ENCODE measurements around the gene NFKBIL1.
"Not testable (repeated sequence)": the region's sequence is repeated elsewhere in the genome, so short reads cannot be mapped to it uniquely, and the experiment has no call there.

Gene NFKBIL1

DNA sequence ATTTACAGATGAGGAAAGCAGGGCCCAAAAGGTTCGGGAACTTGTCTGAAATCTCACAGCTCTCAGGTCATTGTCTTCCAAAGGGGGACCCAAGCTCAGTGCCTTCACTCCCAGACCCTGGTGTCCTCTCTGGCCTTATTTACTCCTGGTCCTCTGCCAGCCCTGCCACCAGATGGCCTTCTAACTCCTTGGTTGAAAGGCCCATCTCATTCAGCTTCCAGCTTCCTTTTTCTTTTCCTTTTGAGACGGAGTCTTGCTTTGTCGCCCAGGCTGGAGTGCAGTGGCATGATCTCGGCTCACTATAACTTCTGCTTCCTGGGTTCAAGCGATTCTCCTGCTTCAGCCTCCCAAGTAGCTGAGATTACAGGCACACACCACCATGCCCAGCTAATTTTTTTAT, 4.0 kb downstream of the NFKBIL1 start:
- not testable (repeated sequence) for H3K9me3 ChIP-seq (ENCODE audit: control insufficient read depth, low read depth, low read length); H3K27me3 ChIP-seq (ENCODE audit: control insufficient read depth, insufficient read depth, low read length); H3K9ac ChIP-seq (ENCODE audit: low read length); H3K27ac ChIP-seq (ENCODE audit: low read length); H3K4me1 ChIP-seq (ENCODE audit: control insufficient read depth, low read depth, low read length); H3K4me3 ChIP-seq (ENCODE audit: low read length)
- H3K36me3 ChIP-seq (ENCODE audit: control insufficient read depth, low read depth, low read length), result peaks cover 25% of the 10 kb centered on the region

DNA sequence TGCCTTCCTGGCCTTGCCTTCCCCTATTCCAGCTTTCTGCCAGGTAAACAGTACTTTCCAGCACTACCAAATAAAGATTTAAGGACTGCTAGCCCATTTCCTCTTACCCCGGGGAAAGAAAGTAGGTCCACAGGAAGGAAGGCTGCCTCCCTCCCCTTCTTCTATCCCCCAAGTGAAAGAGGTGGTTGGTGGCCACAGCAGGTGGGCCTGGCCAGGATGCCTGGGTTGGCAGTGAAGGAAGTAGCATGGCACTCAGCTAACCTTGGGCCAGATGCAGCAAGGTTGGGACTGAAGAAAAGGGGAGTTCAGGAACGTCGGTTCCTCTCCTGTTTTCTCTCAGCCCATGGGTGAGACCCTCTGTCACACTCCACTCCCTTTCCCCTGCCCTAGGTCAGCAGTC, 8.9 kb downstream of the NFKBIL1 start:
- H3K36me3 ChIP-seq (ENCODE audit: control insufficient read depth, low read depth, low read length), result peaks cover 7% of the 10 kb centered on the region
- H3K9ac ChIP-seq (ENCODE audit: low read length), result no peak overlapping the region
- no peaks in the 10 kb centered on the region for H3K4me1 ChIP-seq (ENCODE audit: control insufficient read depth, low read depth, low read length)
- H3K4me3 ChIP-seq (ENCODE audit: low read length), result no peak overlapping the region
- H3K9me3 ChIP-seq (ENCODE audit: control insufficient read depth, low read depth, low read length), result no peaks in the 10 kb centered on the region
- H3K27ac ChIP-seq (ENCODE audit: low read length), result no peak overlapping the region
- no peaks in the 10 kb centered on the region for H3K27me3 ChIP-seq (ENCODE audit: control insufficient read depth, insufficient read depth, low read length)

DNA sequence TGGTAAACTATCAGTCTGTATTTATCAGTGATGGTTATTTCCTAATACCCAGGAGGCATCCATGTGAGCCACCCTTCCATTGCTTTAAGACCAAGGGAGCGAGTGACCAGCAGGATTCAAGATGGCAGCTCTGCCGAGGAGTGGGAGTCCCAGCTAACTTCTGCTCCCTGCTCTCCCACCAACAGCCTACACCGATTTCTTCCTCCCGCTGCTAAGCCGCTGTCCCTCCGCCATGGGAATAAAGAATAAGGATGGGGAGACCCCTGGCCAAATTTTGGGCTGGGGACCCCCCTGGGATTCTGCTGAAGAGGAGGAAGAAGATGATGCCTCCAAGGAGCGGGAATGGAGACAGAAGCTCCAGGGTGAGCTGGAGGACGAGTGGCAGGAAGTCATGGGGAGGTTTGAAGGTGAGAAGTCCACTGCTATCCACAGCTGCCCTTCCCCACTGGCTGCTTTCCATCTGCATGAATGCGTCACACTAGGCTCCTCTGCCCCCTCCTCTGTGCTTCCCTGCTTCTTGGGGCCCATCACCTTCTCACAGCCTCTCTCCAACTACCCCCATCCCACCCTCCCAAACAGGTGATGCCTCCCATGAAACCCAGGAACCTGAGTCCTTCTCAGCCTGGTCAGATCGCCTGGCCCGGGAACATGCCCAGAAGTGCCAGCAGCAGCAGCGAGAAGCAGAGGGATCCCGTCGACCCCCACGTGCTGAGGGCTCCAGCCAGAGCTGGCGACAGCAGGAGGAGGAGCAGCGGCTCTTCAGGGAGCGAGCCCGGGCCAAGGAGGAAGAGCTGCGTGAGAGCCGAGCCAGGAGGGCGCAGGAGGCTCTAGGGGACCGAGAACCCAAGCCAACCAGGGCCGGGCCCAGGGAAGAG, 10.3 kb downstream of the NFKBIL1 start:
- no peak overlapping the region for H3K27ac ChIP-seq (ENCODE audit: low read length)
- peaks cover 7% of the 10 kb centered on the region for H3K36me3 ChIP-seq (ENCODE audit: control insufficient read depth, low read depth, low read length)
- H3K4me1 ChIP-seq (ENCODE audit: control insufficient read depth, low read depth, low read length), result no peaks in the 10 kb centered on the region
- no peak overlapping the region for H3K9ac ChIP-seq (ENCODE audit: low read length)
- H3K4me3 ChIP-seq (ENCODE audit: low read length), result no peak overlapping the region
- H3K27me3 ChIP-seq (ENCODE audit: control insufficient read depth, insufficient read depth, low read length), result no peaks in the 10 kb centered on the region
- H3K9me3 ChIP-seq (ENCODE audit: control insufficient read depth, low read depth, low read length), result no peaks in the 10 kb centered on the region

DNA sequence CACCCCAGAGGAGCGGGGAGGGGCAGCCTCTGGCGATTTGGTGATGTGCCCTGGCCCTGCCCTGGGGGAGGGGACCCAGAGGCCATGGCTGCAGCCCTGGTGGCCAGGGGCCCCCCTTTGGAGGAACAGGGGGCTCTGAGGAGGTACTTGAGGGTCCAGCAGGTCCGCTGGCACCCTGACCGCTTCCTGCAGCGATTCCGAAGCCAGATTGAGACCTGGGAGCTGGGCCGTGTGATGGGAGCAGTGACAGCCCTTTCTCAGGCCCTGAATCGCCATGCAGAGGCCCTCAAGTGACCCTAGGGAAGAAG, 10.9 kb downstream of the NFKBIL1 start:
- Histone ChIP-seq H3K4me1 (ENCODE audit: control insufficient read depth, low read depth, low read length) (no peaks in the 10 kb centered on the region), H3K9ac (ENCODE audit: low read length) (no peak overlapping the region), H3K9me3 (ENCODE audit: control insufficient read depth, low read depth, low read length) (no peaks in the 10 kb centered on the region), H3K27me3 (ENCODE audit: control insufficient read depth, insufficient read depth, low read length) (no peaks in the 10 kb centered on the region), H3K4me3 (ENCODE audit: low read length) (no peak overlapping the region), H3K36me3 (ENCODE audit: control insufficient read depth, low read depth, low read length) (peaks cover 7% of the 10 kb centered on the region), H3K27ac (ENCODE audit: low read length) (no peak overlapping the region)

DNA sequence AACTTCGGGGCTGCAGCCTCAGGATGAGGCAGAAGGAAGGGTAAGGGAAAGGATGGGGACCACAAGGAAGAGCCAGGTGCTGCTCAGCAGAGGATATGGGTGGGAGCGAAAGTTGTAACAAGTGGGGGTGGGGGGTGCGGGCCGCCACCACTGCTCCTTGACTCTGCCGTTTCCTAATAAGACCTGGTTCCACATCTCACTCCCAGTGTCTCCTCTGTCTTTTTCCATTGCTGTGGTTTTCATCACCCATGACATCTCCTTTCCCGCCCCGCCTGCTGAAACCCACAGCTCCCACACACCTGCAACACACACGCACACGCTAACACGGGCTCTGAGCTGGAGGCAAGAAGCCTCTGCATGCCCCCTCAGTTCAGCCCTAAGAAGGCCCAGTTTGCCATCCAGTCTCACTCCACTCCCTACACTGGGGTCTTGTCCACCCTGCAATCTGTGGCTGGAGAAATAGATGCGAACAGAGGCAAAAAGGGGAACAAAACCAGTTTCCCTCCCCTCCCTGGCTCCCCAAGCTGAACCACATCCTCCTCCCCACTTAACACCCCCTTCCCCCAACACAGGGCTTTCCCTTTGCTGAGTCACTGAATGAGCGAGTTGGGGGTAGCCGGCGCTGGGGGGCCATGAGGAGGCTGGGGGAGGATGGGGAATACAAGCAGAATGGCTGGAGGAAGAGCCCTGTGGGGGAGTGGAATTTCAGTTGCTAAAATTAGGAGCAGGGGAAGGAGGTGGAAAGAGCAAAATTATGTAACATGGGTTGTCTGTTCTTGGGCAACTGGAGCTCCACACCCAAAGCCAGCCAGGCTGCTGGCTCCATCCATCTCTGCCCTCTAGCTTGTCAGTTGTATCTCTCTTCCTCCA, 11.5 kb downstream of the NFKBIL1 start:
- H3K9ac ChIP-seq (ENCODE audit: low read length), result no peak overlapping the region
- H3K27ac ChIP-seq (ENCODE audit: low read length), result no peak overlapping the region
- peaks cover 7% of the 10 kb centered on the region for H3K36me3 ChIP-seq (ENCODE audit: control insufficient read depth, low read depth, low read length)
- no peaks in the 10 kb centered on the region for H3K4me1 ChIP-seq (ENCODE audit: control insufficient read depth, low read depth, low read length)
- H3K27me3 ChIP-seq (ENCODE audit: control insufficient read depth, insufficient read depth, low read length), result no peaks in the 10 kb centered on the region
- H3K9me3 ChIP-seq (ENCODE audit: control insufficient read depth, low read depth, low read length), result no peaks in the 10 kb centered on the region
- no peak overlapping the region for H3K4me3 ChIP-seq (ENCODE audit: low read length)

DNA sequence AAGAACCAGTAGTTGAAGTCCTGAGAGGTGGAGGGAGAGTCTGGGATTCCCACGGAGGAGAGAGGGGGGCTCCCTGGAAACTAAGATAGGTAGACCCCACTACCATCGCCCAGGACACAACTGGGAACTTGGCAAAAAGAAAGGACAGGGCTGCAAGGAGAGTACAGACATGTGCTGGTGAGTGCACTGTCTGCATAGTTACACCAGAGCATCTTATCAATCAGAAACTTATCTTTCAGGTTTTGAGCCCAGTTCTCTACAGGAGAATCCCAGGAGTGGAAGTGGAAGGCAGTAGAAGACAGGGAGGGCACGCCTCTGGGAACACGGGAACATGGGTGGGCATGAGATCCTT, 12.2 kb downstream of the NFKBIL1 start:
- Histone ChIP-seq H3K4me3 (ENCODE audit: low read length) (no peak overlapping the region), H3K9ac (ENCODE audit: low read length) (no peak overlapping the region)

DNA sequence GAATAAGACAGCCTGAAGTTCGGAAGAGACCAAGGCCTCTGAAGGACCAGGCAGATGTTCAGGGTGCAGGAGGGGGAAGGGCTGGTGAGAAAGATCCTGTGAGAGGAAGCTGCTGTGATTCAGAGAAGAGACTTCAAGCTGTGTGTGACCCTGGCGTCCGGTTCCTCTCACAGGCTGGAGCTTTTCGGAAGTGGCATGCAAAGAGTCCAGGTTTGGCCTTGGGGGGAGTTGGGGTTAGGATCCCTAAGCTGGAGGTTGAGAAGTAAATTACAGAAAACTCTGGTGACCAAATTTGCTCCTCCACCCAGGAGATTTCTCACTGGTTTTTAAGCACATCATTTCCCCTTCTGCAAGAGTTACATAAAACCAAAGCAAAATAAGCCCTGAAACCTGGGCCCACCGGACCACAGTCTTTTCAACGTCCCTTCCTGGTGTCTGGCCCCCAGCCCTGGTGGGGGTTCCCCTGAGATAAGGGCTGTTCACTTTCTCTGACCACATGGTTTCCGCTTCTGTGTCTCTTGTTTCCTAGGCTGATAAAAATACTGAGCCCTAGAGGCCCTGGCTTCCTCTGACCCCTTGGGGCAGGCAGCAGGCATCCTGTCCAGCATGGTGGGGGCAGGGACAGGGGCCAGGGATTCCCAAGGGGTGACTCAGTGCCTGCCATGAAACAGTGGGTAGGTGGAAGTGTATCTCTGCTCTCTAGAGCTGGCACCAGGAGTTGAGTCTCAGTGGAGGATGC, 12.7 kb downstream of the NFKBIL1 start:
- no peak overlapping the region for H3K27ac ChIP-seq (ENCODE audit: low read length)
- H3K36me3 ChIP-seq (ENCODE audit: control insufficient read depth, low read depth, low read length), result peaks cover 4% of the 10 kb centered on the region
- no peaks in the 10 kb centered on the region for H3K4me1 ChIP-seq (ENCODE audit: control insufficient read depth, low read depth, low read length)
- no peaks in the 10 kb centered on the region for H3K9me3 ChIP-seq (ENCODE audit: control insufficient read depth, low read depth, low read length)
- no peak overlapping the region for H3K4me3 ChIP-seq (ENCODE audit: low read length)
- H3K9ac ChIP-seq (ENCODE audit: low read length), result no peak overlapping the region
- H3K27me3 ChIP-seq (ENCODE audit: control insufficient read depth, insufficient read depth, low read length), result no peaks in the 10 kb centered on the region

More for the DNA sequence above, 12.2 kb downstream of the NFKBIL1 start:
- Histone ChIP-seq H3K9me3 (ENCODE audit: control insufficient read depth, low read depth, low read length) (no peaks in the 10 kb centered on the region), H3K36me3 (ENCODE audit: control insufficient read depth, low read depth, low read length) (peaks cover 6% of the 10 kb centered on the region), H3K4me1 (ENCODE audit: control insufficient read depth, low read depth, low read length) (no peaks in the 10 kb centered on the region), H3K27ac (ENCODE audit: low read length) (no peak overlapping the region), H3K27me3 (ENCODE audit: control insufficient read depth, insufficient read depth, low read length) (no peaks in the 10 kb centered on the region)

DNA sequence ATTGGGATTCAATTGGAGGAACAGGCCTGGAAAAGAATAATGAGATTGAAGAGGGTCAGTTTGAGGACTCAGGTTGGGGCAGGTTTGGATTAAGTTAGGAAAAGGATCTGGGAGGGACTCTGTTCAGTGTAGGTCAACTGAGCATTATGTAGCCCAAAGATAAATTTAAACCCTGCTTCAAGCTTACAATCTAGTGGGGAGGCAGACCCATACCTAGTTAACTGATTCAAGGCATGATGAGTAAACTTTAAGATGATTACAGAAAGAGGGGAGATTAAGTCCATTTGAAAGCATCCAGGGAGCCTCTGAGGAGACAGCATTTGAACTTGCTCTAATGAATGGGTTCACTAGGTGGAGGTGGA, 13.3 kb downstream of the NFKBIL1 start:
- no peaks in the 10 kb centered on the region for H3K9me3 ChIP-seq (ENCODE audit: control insufficient read depth, low read depth, low read length)
- H3K4me1 ChIP-seq (ENCODE audit: control insufficient read depth, low read depth, low read length), result no peaks in the 10 kb centered on the region
- H3K27me3 ChIP-seq (ENCODE audit: control insufficient read depth, insufficient read depth, low read length), result no peaks in the 10 kb centered on the region
- no peak overlapping the region for H3K27ac ChIP-seq (ENCODE audit: low read length)
- H3K4me3 ChIP-seq (ENCODE audit: low read length), result no peak overlapping the region
- H3K9ac ChIP-seq (ENCODE audit: low read length), result no peak overlapping the region
- H3K36me3 ChIP-seq (ENCODE audit: control insufficient read depth, low read depth, low read length), result peaks cover 4% of the 10 kb centered on the region

DNA sequence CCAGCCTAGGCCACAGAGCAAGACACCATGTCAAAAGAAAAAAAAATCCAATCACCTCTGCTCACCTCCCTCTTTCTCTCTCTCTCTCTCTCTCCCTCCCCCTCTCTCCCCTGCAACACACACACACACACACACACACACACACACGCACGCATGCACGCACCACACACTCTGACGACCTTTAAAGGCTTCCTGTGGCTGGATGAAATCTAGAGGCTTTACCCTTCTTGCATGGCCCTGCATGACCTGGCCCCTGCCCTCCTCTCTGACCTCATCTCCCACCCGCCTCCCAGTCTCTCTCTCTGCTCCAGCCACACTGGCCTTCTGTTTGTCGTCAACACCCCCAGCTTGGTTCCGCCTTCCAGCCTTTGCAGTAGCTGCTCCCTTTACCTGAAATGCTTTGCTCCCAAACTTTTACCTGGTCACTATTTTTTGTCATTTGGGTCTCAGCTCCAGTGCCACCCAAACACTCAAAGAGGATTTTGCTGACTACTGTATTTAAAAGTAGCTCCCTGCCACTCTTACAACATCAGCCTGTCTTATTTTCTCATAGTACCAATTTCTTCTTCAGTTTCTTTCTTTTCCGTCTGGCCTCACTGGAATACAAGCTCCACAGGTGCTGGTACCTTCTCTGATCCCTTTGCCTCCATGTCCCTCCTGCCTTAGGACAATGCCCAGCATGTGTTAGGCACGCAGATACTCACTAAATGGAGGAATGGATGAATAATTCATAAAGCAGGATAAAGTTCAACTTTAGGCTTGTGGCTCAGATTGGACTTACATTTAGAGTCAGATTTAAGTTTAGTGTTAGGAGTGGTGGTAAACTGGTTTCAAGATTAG, 20.3 kb downstream of the NFKBIL1 start:
- no peaks in the 10 kb centered on the region for H3K9me3 ChIP-seq (ENCODE audit: control insufficient read depth, low read depth, low read length)
- no peaks in the 10 kb centered on the region for H3K27me3 ChIP-seq (ENCODE audit: control insufficient read depth, insufficient read depth, low read length)
- no peak overlapping the region for H3K9ac ChIP-seq (ENCODE audit: low read length)
- no peaks in the 10 kb centered on the region for H3K36me3 ChIP-seq (ENCODE audit: control insufficient read depth, low read depth, low read length)
- H3K4me1 ChIP-seq (ENCODE audit: control insufficient read depth, low read depth, low read length), result no peaks in the 10 kb centered on the region
- no peak overlapping the region for H3K27ac ChIP-seq (ENCODE audit: low read length)
- H3K4me3 ChIP-seq (ENCODE audit: low read length), result no peak overlapping the region

DNA sequence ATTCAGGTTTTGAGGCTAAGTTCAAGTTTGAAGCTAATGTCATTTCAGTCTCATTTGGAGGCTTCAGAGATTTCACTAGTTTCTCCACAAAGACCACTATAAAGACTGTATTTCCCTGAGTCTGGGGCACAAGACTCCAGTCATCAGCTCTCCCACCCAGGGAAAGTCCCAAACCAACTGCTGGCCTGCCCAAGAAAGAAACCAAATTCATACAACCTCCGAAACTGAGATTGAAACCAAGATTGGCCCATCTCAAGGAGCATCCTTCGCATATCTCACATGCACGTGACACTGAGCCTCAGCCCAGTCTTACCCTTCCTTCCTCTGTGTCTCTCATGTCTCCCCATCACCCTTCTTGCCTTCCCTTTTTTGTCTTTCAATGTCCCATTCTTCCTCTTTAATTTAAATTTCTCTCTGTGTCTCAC, 21.1 kb downstream of the NFKBIL1 start:
- no peak overlapping the region for H3K9ac ChIP-seq (ENCODE audit: low read length)
- no peak overlapping the region for H3K27ac ChIP-seq (ENCODE audit: low read length)
- H3K9me3 ChIP-seq (ENCODE audit: control insufficient read depth, low read depth, low read length), result no peaks in the 10 kb centered on the region
- H3K4me1 ChIP-seq (ENCODE audit: control insufficient read depth, low read depth, low read length), result no peaks in the 10 kb centered on the region
- H3K4me3 ChIP-seq (ENCODE audit: low read length), result no peak overlapping the region
- no peaks in the 10 kb centered on the region for H3K36me3 ChIP-seq (ENCODE audit: control insufficient read depth, low read depth, low read length)
- H3K27me3 ChIP-seq (ENCODE audit: control insufficient read depth, insufficient read depth, low read length), result no peaks in the 10 kb centered on the region
